ENCODE data around the gene PHLPP2.
A peak's percentile ranks its signal among the peaks of the same experiment; 100 is the strongest.
"Not testable (repeated sequence)": the region's sequence is repeated elsewhere in the genome, so short reads cannot be mapped to it uniquely, and the experiment has no call there.

The PHLPP2 gene

DNA sequence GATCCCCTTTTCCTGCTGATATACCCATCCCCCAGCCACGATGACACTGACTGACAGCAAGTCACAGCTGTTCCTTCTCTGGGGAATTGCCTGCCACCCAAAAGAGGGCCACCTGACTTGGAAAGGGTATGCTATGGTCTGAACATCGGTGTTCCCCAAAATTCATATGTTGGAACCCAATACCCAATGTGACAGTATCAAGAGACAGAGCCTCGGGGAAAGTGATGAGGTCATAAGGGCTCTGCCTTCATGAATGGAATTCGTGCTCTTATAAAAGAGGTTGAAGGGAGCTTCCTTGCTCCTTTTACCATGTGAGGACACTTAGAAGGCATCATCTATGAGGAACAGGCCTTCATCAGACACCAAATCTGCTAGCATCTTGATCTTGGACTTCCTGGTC is 106.1 kb downstream of the PHLPP2 start:
- no peak for DNase-seq

DNA sequence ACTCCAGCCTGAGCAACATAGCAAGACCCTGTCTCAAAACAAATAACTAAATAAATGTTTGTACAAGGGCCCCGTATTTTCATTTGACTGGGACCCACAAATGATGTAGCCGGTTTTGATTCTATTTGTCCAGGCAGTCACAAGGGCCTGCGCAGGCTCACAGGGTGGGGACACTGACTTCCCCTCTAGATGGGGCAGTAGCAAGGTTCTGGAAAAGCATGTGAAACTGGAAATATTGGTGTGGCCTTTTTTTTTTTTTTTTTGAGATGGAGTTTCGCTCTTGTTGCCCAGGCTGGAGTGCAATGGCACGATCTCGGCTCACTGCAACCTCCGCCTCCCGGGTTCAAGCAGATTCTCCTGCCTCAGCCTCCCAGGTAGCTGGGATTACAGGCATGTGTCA is 109.5 kb downstream of the PHLPP2 start:
- DNase-seq: not testable (repeated sequence)

DNA sequence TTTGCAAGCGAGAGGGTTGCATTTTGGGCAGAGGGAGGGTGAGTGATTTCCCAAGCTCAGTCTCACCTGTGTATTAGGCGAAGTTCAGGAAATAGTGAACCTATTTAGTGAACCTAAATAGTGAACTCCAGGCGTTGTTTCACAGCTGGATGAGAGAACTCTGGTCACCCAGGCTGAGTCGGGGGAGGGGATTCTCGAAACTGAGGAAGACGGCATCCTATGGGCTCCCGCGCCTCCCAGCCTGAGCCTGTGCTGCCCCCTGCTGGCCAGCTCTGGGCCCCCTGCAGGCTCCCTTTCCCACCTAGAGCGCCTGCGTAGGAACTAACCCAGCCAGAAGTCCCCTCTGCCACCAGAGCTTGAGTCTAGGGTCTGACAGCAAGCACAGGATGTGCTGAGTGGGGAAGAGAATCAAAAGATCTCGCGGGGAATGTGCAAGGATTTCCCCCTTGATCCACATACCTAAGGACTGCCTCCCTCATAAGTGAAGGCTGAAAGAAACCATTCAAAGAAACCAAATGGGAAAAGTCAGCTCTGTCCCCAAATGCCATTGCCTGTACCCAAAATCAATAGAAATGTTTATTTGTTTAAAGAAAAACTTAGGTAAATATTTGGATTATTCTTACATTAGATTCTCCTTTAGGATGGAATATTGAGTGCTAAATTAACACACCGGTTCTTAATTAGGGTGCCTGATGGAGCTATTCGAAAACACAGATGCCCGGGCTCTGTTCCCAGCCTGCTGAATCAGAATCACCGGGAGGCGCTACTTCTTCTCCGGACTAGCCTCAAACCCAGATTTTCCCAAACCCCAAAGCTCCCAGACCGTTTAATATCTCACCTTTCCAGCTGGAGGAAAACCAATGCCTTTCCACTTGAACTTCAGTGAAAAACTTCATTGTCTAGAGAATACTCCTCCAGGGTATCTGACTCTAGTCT is 113.3 kb downstream of the PHLPP2 start:
- DNase-seq: peak; percentile 79

DNA sequence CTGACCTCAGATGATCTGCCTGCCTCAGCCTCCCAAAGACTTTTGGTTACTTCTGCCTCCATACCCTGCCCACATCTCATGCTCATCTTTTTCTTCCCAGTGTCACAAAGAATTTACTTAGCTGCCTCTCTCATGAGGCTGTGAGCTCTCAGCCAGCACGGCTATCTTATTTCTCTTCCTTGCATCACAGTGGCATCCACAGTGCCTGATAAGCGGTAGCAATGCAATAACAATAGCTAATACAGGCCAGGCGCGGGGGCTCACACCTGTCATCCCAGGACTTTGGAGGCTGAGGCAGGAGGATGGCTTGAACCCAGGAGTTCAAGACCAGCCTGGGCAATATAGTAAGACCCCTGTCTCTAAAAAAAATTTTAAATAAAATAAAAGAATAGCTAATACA is 114.1 kb downstream of the PHLPP2 start:
- DNase-seq: no peak

DNA sequence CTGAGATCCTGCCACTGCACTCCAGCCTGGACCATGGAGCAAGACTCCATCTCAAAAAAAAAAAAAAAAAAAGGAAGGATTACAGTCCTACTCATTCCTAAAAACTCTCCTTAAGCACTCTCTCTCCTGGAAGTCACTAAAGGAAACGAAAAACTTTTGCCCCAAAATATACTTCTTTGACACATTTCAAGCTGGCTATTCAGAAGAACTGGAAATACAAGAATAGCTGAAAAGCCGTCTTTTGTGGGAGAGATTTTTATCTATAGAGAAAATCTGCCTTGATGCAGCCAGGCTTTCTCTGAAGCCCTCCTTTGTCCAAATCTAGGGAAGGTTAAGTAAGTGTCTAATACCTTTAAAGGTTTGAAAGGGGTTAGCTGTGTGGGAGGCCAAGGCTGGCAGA is 115.4 kb downstream of the PHLPP2 start:
- DNase-seq: no peak

DNA sequence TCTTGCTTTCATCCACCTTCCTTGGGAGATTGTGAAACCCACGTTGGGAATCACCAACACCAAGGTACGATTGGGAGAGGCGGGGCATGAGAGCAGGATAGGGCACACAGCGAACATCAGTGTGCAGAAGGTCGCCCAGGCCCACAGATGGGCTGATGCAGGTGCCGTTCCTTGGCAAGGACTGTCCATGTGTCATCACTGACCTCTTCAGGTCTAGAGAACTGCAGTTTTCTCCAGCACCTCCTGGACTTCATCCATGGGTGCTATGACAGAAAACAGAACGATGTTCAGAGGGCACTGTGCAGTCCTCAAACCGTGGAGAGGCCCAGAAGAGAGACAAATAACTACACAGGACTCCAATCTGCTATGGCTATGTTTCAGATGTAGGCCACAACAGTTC is 123.7 kb downstream of the PHLPP2 start:
- DNase-seq: no peak

DNA sequence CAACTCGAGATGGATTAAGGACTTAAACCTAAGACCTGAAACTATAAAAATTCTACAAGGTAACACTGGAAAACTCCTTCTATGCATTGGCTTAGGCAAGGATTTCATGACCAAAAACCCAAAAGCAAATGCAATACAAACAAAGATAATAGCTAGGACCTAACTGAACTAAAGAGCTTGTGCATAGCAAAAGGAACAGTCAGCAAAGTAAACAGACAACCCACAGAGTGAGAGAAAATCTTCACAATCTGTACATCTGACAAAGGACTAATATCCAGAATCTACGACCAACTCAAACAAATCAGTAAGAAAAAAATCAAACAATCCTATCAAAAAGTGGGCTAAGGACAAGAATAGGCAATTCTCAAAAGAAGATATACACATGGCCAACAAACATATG is 126.1 kb downstream of the PHLPP2 start:
- DNase-seq: not testable (repeated sequence)

DNA sequence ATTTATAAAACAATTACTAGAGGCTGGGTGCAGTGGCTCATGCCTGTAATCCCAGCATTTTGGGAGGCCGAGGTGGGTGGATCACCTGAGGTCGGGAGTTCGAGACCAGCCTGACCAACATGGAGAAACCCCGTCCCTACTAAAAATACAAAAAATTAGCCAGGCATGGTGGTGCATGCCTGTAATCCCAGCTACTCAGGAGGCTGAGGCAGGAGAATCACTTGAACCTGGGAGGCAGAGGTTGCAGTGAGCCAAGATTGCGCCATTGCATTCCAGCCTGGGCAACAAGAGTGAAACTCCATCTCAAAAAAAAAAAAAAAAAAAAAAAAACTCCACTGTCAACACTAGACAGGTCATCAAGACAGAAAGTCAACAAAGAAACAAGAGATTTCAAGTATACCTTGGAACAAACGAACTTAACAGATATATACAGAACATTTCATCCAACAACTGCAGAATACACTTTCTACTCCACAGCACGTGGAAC is 129.1 kb downstream of the PHLPP2 start:
- DNase-seq: not testable (repeated sequence)
